PC-3 (cell line): Measurements from ENCODE around the gene TMEM126B. TPM values are rescaled to one million over a fixed set of nuclear protein-coding genes. Genes with fewer than 3 reads are reported as not detected.
A peak's percentile ranks its signal among the peaks of the same experiment; 100 is the strongest.

Experiments used
- ATAC-seq: fragments of 200-7000 bp; cut with Tn5 transposase; 2 replicates; pipeline ENCODE4 v1.9.1; 2020; ENCODE audit warnings: mild to moderate bottlenecking, moderate library complexity
- BruUV-seq: library from RNA; stranded (reverse); fragments of 400-500 nt; replicated peaks from 2 replicates; lab custom pipeline; 2021; lab: Mats Ljungman, UMichigan
- CTCF ChIA-PET: fragments of 300-600 bp; sonication (Branson Sonifier 250); formaldehyde crosslinking; loops from one replicate; lab custom pipeline; 2022; ENCODE audit warnings: antibody characterized with exemption; lab: Charles Lee
- POLR2A ChIA-PET: fragments of 300-600 bp; sonication (Branson Sonifier 250); formaldehyde crosslinking; loops from one replicate; lab custom pipeline; 2022; ENCODE audit warnings: antibody characterized with exemption; ENCODE audit not compliant: unreplicated experiment; lab: Charles Lee
- DNase-seq: peaks from one replicate; pipeline ENCODE4 v3.0.0-alpha.2; 2015
- H2AFZ ChIP-seq: fragments of 300-600 bp; sonication (generic); 2 replicates; pipeline ENCODE4 v1.6.0; 2016; ENCODE audit warnings: antibody characterized with exemption, low read length
- H3F3A ChIP-seq: fragments of 300-600 bp; sonication (generic); one replicate; pipeline ENCODE4 v1.6.0; 2017; ENCODE audit warnings: antibody characterized with exemption, low read length, control low read depth, mild to moderate bottlenecking; ENCODE audit not compliant: unreplicated experiment
- H3K27ac ChIP-seq: fragments of 300-600 bp; sonication (generic); 2 replicates; pipeline ENCODE4 v1.5.1; 2016; ENCODE audit warnings: mild to moderate bottlenecking, low read length
- H3K27me3 ChIP-seq: fragments of 300-600 bp; sonication (generic); 2 replicates; pipeline ENCODE4 v1.6.1; 2016; ENCODE audit warnings: low read length, mixed read lengths
- H3K36me3 ChIP-seq: fragments of 300-600 bp; sonication (generic); 2 replicates; pipeline ENCODE4 v1.6.1; 2016; ENCODE audit warnings: low read depth, mixed run types, low read length, mixed read lengths
- H3K4me1 ChIP-seq: fragments of 300-600 bp; sonication (generic); 2 replicates; pipeline ENCODE4 v1.5.1; 2016; ENCODE audit warnings: low read length; ENCODE audit not compliant: insufficient read depth
- H3K4me2 ChIP-seq: fragments of 300-600 bp; sonication (generic); 2 replicates; pipeline ENCODE4 v1.6.0; 2016; ENCODE audit warnings: low read length
- H3K4me3 ChIP-seq: fragments of 300-600 bp; sonication (generic); 2 replicates; pipeline ENCODE4 v1.5.1; 2016; ENCODE audit warnings: mild to moderate bottlenecking, low read length, mixed read lengths
- H3K79me2 ChIP-seq: fragments of 300-600 bp; sonication (generic); 2 replicates; pipeline ENCODE4 v1.6.1; 2017; ENCODE audit warnings: low read length, mixed read lengths
- H3K9ac ChIP-seq: fragments of 300-600 bp; sonication (generic); 2 replicates; pipeline ENCODE4 v1.6.0; 2016; ENCODE audit warnings: mild to moderate bottlenecking, low read length
- H3K9me2 ChIP-seq: fragments of 300-600 bp; sonication (generic); replicated peaks from 2 replicates; pipeline ENCODE4 v1.6.1; 2016; ENCODE audit warnings: mixed run types, low read length, mixed read lengths
- H3K9me3 ChIP-seq: fragments of 300-600 bp; sonication (generic); 2 replicates; pipeline ENCODE4 v1.6.1; 2016; ENCODE audit warnings: low read length, mixed read lengths
- H4K20me1 ChIP-seq: fragments of 300-600 bp; sonication (generic); 2 replicates; pipeline ENCODE4 v1.6.1; 2016; ENCODE audit warnings: low read length, mixed read lengths
- EZH2 ChIP-seq: fragments of 300-600 bp; sonication (generic); IDR thresholded peaks from one replicate; pipeline ENCODE4 v1.6.1; 2017; ENCODE audit warnings: antibody characterized with exemption, mild to moderate bottlenecking, low read length; ENCODE audit not compliant: unreplicated experiment
- EZH2phosphoT487 ChIP-seq: fragments of 300-600 bp; sonication (generic); IDR thresholded peaks from 2 replicates; pipeline ENCODE4 v1.6.1; 2018; ENCODE audit warnings: mild to moderate bottlenecking, antibody characterized with exemption, low read length, borderline replicate concordance
- intact Hi-C: fragments of 100-400 bp; cut with micrococcal nuclease; formaldehyde crosslinking; loops from 2 replicates; pipeline ENCODE4 v1.9.0; 2023
- total RNA-seq: library from RNA; depleted of rRNA; stranded (reverse); fragments of >200 nt; gene quantifications from 2 replicates; pipeline ENCODE4 v1.2.3, GENCODE V29; 2014
- TF ChIP-seq, protein P1 (sequence below): fragments of 300-600 bp; sonication (generic); conservative IDR thresholded peaks from 2 replicates; pipeline ENCODE4 v1.5.1; 2017; ENCODE audit warnings: antibody characterized with exemption, low read depth, mild to moderate bottlenecking, low read length

TMEM126B gene
- total RNA-seq, 1 experiment from 2014 or later = 79.5 TPM

DNA sequence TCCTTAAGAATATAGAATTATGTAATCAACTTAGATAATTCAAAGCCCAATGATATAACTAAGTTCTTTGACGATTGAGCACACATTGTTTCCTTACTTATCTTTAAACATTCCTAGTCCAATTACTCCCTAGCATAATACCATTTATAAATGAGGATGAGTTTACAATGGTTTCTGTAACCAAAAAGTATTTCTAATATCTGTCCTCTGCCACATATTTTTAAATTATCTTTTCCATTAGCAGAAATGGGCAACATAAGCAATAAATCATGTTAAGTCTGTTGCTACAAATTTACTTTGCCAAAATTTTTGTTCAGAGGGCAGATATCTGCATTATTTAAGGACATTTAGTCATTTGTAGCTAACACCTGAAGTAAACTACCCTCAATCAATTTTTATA is 29.8 kb downstream of the TMEM126B start:
- Histone ChIP-seq H3K4me1 (peaks cover 31% of the 10 kb centered on the region), H2AFZ (no peak overlapping the region), H3K9ac (no peak overlapping the region), H3K9me2 (no peaks in the 10 kb centered on the region), H3K79me2 (peaks cover 82% of the 10 kb centered on the region), H3K27ac (no peak overlapping the region), H3K27me3 (no peaks in the 10 kb centered on the region), H4K20me1 (peaks cover 70% of the 10 kb centered on the region), H3F3A (no peaks in the 10 kb centered on the region), H3K36me3 (peaks cover 85% of the 10 kb centered on the region), H3K9me3 (no peaks in the 10 kb centered on the region), H3K4me2 (no peak overlapping the region), H3K4me3 (no peak overlapping the region)
- CTCF ChIA-PET = no interaction called here
- DNase-seq = no peak
- no peak for TF ChIP-seq EZH2phosphoT487
- TF ChIP-seq EZH2 = no peak
- TF ChIP-seq, protein P1, sequence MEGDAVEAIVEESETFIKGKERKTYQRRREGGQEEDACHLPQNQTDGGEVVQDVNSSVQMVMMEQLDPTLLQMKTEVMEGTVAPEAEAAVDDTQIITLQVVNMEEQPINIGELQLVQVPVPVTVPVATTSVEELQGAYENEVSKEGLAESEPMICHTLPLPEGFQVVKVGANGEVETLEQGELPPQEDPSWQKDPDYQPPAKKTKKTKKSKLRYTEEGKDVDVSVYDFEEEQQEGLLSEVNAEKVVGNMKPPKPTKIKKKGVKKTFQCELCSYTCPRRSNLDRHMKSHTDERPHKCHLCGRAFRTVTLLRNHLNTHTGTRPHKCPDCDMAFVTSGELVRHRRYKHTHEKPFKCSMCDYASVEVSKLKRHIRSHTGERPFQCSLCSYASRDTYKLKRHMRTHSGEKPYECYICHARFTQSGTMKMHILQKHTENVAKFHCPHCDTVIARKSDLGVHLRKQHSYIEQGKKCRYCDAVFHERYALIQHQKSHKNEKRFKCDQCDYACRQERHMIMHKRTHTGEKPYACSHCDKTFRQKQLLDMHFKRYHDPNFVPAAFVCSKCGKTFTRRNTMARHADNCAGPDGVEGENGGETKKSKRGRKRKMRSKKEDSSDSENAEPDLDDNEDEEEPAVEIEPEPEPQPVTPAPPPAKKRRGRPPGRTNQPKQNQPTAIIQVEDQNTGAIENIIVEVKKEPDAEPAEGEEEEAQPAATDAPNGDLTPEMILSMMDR = no peak
- BruUV-seq = no TSS peak
- POLR2A ChIA-PET = interaction anchor here (1.6 kb wide), 1 partner anchor 11 kb away, joined by 10 read pairs; the partner anchor contains the start of gene TMEM126A
- intact Hi-C loops = no loop called here
- no peak for ATAC-seq

DNA sequence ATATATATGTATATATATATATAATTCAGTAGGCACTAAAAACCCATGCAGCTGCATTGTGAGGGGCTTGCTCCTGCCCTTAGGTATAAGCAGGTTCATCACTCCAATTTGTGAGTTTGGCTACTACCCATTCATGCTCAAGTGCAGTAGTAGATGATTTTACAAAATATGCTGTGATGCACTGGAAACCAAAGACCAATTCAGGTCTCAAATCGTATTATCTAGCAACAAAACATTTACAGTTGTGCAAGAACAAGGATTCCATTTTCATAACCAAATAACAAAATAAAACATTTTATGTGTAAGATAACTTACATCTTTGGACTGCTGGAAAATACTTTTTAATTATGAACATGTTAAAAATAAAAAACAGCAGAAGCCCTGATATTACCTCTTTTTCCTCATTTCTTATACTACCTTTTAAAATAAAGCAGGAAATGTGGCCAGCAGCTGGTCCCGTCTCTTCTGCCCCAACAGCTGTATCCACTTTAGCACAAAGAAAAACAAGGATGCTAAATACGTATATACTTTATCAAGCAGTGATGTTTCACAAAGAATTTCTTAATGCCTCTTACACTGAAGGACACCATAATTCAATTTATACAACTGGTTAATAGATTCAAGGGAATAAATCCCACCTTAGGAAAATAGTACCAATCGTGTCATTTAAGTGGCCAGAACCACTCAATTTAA is 33.7 kb downstream of the TMEM126B start:
- BruUV-seq = no TSS peak
- Histone ChIP-seq H3K4me3 (peak overlapping the region; percentile 98), H3K4me1 (peaks cover 37% of the 10 kb centered on the region), H3K9me3 (no peaks in the 10 kb centered on the region), H3K36me3 (peaks cover 61% of the 10 kb centered on the region), H3K27ac (no peak overlapping the region), H3F3A (no peaks in the 10 kb centered on the region), H3K4me2 (peak overlapping the region; percentile 96), H3K9ac (peak overlapping the region; percentile 99), H3K79me2 (peaks cover 79% of the 10 kb centered on the region), H3K27me3 (no peaks in the 10 kb centered on the region), H3K9me2 (no peaks in the 10 kb centered on the region), H2AFZ (no peak overlapping the region), H4K20me1 (peaks cover 68% of the 10 kb centered on the region)
- TF ChIP-seq EZH2phosphoT487 (no peak), EZH2 (no peak)
- TF ChIP-seq, protein P1 = no peak
- ChIA-PET POLR2A (interaction anchor here (0.6 kb wide), 1 partner anchor 1371 kb away, joined by 6 read pairs; no protein-coding TSS in a partner anchor), CTCF (no interaction called here)
- DNase-seq = no peak
- intact Hi-C loops = loop anchor here (1.0 to 10.0 kb wide), 3 partner anchors 14 to 583 kb away; partner anchors contain the start of gene EED
- no peak for ATAC-seq
